GM23248 (cell line): ENCODE results near the gene EEA1. TPM values are rescaled to one million over a fixed set of nuclear protein-coding genes. Genes with fewer than 3 reads are reported as not detected.

Source experiments
- DNase-seq: peaks from one replicate; pipeline ENCODE4 v3.0.0-alpha.2; 2015
- H2AFZ ChIP-seq: fragments of 200-600 bp; sonication (generic); 2 replicates; pipeline ENCODE4 v1.6.1; 2016; ENCODE audit warnings: antibody characterized with exemption
- H3F3A ChIP-seq: fragments of 200-600 bp; sonication (generic); 2 replicates; pipeline ENCODE4 v1.6.1; 2016; ENCODE audit warnings: mild to moderate bottlenecking, antibody characterized with exemption, mixed run types; ENCODE audit not compliant: insufficient read depth
- H3K27ac ChIP-seq: fragments of 200-600 bp; sonication (generic); 2 replicates; pipeline ENCODE4 v1.5.1; 2016; ENCODE audit warnings: mild to moderate bottlenecking
- H3K27me3 ChIP-seq: fragments of 200-600 bp; sonication (generic); replicated peaks from 2 replicates; pipeline ENCODE4 v1.6.1; 2016; ENCODE audit warnings: mild to moderate bottlenecking; ENCODE audit not compliant: insufficient read depth
- H3K36me3 ChIP-seq: fragments of 200-600 bp; sonication (generic); 2 replicates; pipeline ENCODE4 v1.6.1; 2016; ENCODE audit warnings: low read depth, mild to moderate bottlenecking
- H3K4me1 ChIP-seq: fragments of 200-600 bp; sonication (generic); 2 replicates; pipeline ENCODE4 v1.6.1; 2016; ENCODE audit warnings: mild to moderate bottlenecking; ENCODE audit not compliant: insufficient read depth
- H3K4me2 ChIP-seq: fragments of 200-600 bp; sonication (generic); one replicate; pipeline ENCODE4 v1.6.1; 2016; ENCODE audit warnings: mild to moderate bottlenecking; ENCODE audit not compliant: unreplicated experiment
- H3K4me3 ChIP-seq: fragments of 200-600 bp; sonication (generic); 2 replicates; pipeline ENCODE4 v1.5.1; 2016; ENCODE audit warnings: mild to moderate bottlenecking
- H3K79me2 ChIP-seq: fragments of 200-600 bp; sonication (generic); 2 replicates; pipeline ENCODE4 v1.6.1; 2016; ENCODE audit warnings: mild to moderate bottlenecking; ENCODE audit not compliant: insufficient read depth
- H3K9ac ChIP-seq: fragments of 200-600 bp; sonication (generic); 2 replicates; pipeline ENCODE4 v1.6.1; 2016; ENCODE audit warnings: mild to moderate bottlenecking
- H3K9me2 ChIP-seq: fragments of 200-600 bp; sonication (generic); 2 replicates; pipeline ENCODE4 v1.6.1; 2016; ENCODE audit warnings: mixed run types, mild to moderate bottlenecking, moderate library complexity; ENCODE audit not compliant: insufficient read depth
- H3K9me3 ChIP-seq: fragments of 200-600 bp; sonication (generic); one replicate; pipeline ENCODE4 v1.6.1; 2017; ENCODE audit warnings: low read depth
- H4K20me1 ChIP-seq: fragments of 200-600 bp; sonication (generic); 2 replicates; pipeline ENCODE4 v1.6.0; 2016; ENCODE audit not compliant: insufficient read depth
- EZH2 ChIP-seq: fragments of 200-600 bp; sonication (generic); IDR thresholded peaks from 2 replicates; pipeline ENCODE4 v1.6.1; 2018; ENCODE audit warnings: antibody characterized with exemption, mild to moderate bottlenecking; ENCODE audit not compliant: insufficient read depth, poor library complexity, severe bottlenecking
- EZH2phosphoT487 ChIP-seq: fragments of 200-600 bp; sonication (generic); IDR thresholded peaks from 2 replicates; pipeline ENCODE4 v1.6.1; 2018; ENCODE audit warnings: antibody characterized with exemption, moderate library complexity, mild to moderate bottlenecking, low read depth; ENCODE audit not compliant: insufficient read depth
- WGBS, 2 experiments: methylation state at CpG; one replicate each; pipeline ENCODE4 v1.1.6; 2015 to 2017; ENCODE audit warnings: low lambda C conversion rate in 2 of 2, low coverage in 1 of 2; ENCODE audit errors: missing lambda C conversion rate in 2 of 2; 5-methylcytosine and 5-hydroxymethylcytosine counted together
- in situ Hi-C: fragments of 300-500 bp; cut with MboI; formaldehyde crosslinking; loops from 2 replicates; pipeline ENCODE4 v1.15.0; 2020
- polyA plus RNA-seq: library from polyadenylated mRNA; unstranded; fragments of >200 nt; fragmentation: Nextera tagmentation; extraction: Ambion mirVana; gene quantifications from 2 replicates; pipeline ENCODE4 v1.2.1, GENCODE V29; 2016
- total RNA-seq: library from RNA; depleted of rRNA; stranded (reverse); fragments of >200 nt; shearing (Covaris generic); gene quantifications from 2 replicates; pipeline ENCODE4 v1.2.3, GENCODE V29; 2014

Gene EEA1
- total and polyA plus RNA-seq, 2 experiments from 2014 or later, result 17.8 to 55.7 TPM

GRCh38 chr12:92938638-92939037 lies 9.5 kb upstream of the EEA1 start:
- peaks cover 11% of the 10 kb centered on the region; the same call in 1 of the 2 replicates for H3K4me1 ChIP-seq
- no peaks in the 10 kb centered on the region for H3K27me3 ChIP-seq
- H3K9me3 ChIP-seq, result no peaks in the 10 kb centered on the region
- no peak overlapping the region for H3K9ac ChIP-seq
- H3K4me2 ChIP-seq, result no peak overlapping the region
- H3K27ac ChIP-seq, result no peak overlapping the region
- H3F3A ChIP-seq, result peaks cover 15% of the 10 kb centered on the region; the same call in 1 of the 2 replicates
- in situ Hi-C loops, result no loop called here
- no peak overlapping the region for H2AFZ ChIP-seq
- H3K79me2 ChIP-seq, result no peaks in the 10 kb centered on the region
- WGBS, 2 experiments, result 85 to 88% methylated on average over 4 of the region's 4 CpGs
- H3K9me2 ChIP-seq, result no peaks in the 10 kb centered on the region
- H3K4me3 ChIP-seq, result no peak overlapping the region
- no peaks in the 10 kb centered on the region for H3K36me3 ChIP-seq
- no peak for DNase-seq
- no peaks in the 10 kb centered on the region for H4K20me1 ChIP-seq
- TF ChIP-seq EZH2 (no peak), EZH2phosphoT487 (no peak)

- H3K36me3 ChIP-seq, result no peaks in the 10 kb centered on the region
- no peaks in the 10 kb centered on the region for H4K20me1 ChIP-seq
- H3K9me3 ChIP-seq, result no peaks in the 10 kb centered on the region
- H3K27me3 ChIP-seq, result no peaks in the 10 kb centered on the region
- no peak overlapping the region for H3K4me3 ChIP-seq
- H3K9ac ChIP-seq, result no peak overlapping the region
- in situ Hi-C loops, result no loop called here
- peaks cover 5% of the 10 kb centered on the region; the same call in 1 of the 2 replicates for H3K4me1 ChIP-seq
- no peak overlapping the region for H3K4me2 ChIP-seq
- WGBS, 2 experiments, result 87 to 93% methylated on average over 3 of the region's 3 CpGs
- H2AFZ ChIP-seq, result no peak overlapping the region
- H3K27ac ChIP-seq, result no peak overlapping the region
- H3K9me2 ChIP-seq, result no peaks in the 10 kb centered on the region
- H3F3A ChIP-seq, result 0 out of 2 replicates have a peak, but pooled peaks cover 9% of the 10 kb centered on the region
- H3K79me2 ChIP-seq, result no peaks in the 10 kb centered on the region
- TF ChIP-seq EZH2phosphoT487 (no peak), EZH2 (no peak)
- no peak for DNase-seq
Measured at GRCh38 chr12:92938018-92938417, 8.9 kb upstream of the EEA1 start.

GRCh38 chr12:92933606-92934005 lies 4.5 kb upstream of the EEA1 start:
- in situ Hi-C loops, result no loop called here

GRCh38 chr12:92930421-92930820 lies 1.3 kb upstream of the EEA1 start:
- Histone ChIP-seq H4K20me1 (peaks cover 4% of the 10 kb centered on the region; the same call in 1 of the 2 replicates), H3K4me3 (peak overlapping the region; percentile 83), H3K9ac (peak overlapping the region; percentile 95), H3F3A (peaks cover 42% of the 10 kb centered on the region), H3K36me3 (no peaks in the 10 kb centered on the region), H3K9me2 (no peaks in the 10 kb centered on the region), H3K79me2 (peaks cover 29% of the 10 kb centered on the region), H3K9me3 (no peaks in the 10 kb centered on the region), H3K4me1 (peaks cover 23% of the 10 kb centered on the region), H2AFZ (peak overlapping the region; percentile 84), H3K27ac (peak overlapping the region; percentile 89), H3K4me2 (peak overlapping the region; percentile 85), H3K27me3 (no peaks in the 10 kb centered on the region)
- WGBS, 2 experiments, result 82 to 83% methylated on average over 3 of the region's 3 CpGs
- in situ Hi-C loops, result no loop called here
- TF ChIP-seq EZH2 (no peak), EZH2phosphoT487 (no peak)
- DNase-seq, result peak; percentile 38

More at GRCh38 chr12:92933606-92934005, 4.5 kb upstream of the EEA1 start:
- H3K4me3 ChIP-seq, result no peak overlapping the region
- H2AFZ ChIP-seq, result no peak overlapping the region
- no peaks in the 10 kb centered on the region for H3K79me2 ChIP-seq
- TF ChIP-seq EZH2phosphoT487 (no peak), EZH2 (no peak)
- H3K9ac ChIP-seq, result no peak overlapping the region
- peaks cover 15% of the 10 kb centered on the region; the same call in 1 of the 2 replicates for H3F3A ChIP-seq
- H3K27ac ChIP-seq, result no peak overlapping the region
- no peaks in the 10 kb centered on the region for H3K9me3 ChIP-seq
- DNase-seq, result no peak
- no peaks in the 10 kb centered on the region for H3K9me2 ChIP-seq
- no peak overlapping the region for H3K4me2 ChIP-seq
- 85 to 90% methylated on average over 3 of the region's 3 CpGs for WGBS, 2 experiments
- H4K20me1 ChIP-seq, result no peaks in the 10 kb centered on the region
- no peaks in the 10 kb centered on the region for H3K4me1 ChIP-seq
- H3K27me3 ChIP-seq, result no peaks in the 10 kb centered on the region
- no peaks in the 10 kb centered on the region for H3K36me3 ChIP-seq
